B cell (primary cell): Measurements from ENCODE around the gene GNPDA1.
A peak's percentile ranks its signal among the peaks of the same experiment; 100 is the strongest.

Experiments used
- CTCF ChIP-seq: fragments of 200-600 bp; IDR thresholded peaks from one replicate; pipeline ENCODE4 v1.8.0; 2022; ENCODE audit warnings: antibody characterized with exemption, mild to moderate bottlenecking
- EZH2 ChIP-seq: IDR thresholded peaks from 2 replicates; pipeline ENCODE4 v1.6.1; 2012; ENCODE audit warnings: borderline replicate concordance, low read depth, mild to moderate bottlenecking, moderate library complexity, low read length; ENCODE audit not compliant: insufficient read depth, poor library complexity, severe bottlenecking

DNA sequence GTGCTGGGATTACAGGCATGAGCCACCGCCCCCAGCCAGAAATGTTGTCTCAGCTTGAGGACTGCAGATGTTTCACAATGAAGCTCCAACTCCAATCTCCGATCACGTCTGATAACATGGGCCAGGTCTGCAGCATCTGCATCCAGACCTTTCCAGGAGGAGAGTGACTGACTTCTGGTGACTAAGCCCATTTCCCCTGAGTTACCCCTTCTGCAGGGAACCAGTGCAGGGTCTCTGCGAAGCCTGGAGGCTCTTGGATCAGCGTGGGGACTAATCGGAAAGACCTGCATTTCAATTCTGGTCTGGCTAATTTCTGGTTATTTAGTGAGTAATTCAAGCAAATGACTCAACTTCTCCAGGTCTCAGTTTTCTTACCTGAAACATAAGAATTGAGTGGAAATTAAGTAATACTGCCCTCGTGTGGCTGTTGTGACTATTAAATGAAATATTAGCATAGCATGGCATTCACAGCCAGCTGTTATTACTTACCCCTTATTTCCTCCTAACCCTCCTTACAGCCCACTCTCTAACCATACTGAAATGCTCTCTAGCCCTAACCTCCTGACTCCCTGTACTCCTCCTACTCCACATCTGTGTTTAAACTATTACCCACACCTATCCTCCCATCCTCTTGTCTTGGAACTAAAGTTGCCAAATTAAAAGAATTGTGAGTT, 2.2 kb upstream of the GNPDA1 start:
- no peak for TF ChIP-seq EZH2
- peak; percentile 77 for TF ChIP-seq CTCF
